Kidney capillary endothelial cell (primary cell): ENCODE measurements around the gene CCDC124.

Source experiments
- DNase-seq: peaks from one replicate; pipeline ENCODE4 v3.0.0-alpha.2; 2018; ENCODE audit warnings: low spot score

The CCDC124 gene

GRCh38 chr19:17933414-17934129, 757 bp downstream of the CCDC124 start:
- no peak for DNase-seq

GRCh38 chr19:17936379-17936778, 3.6 kb downstream of the CCDC124 start:
- DNase-seq = no peak

GRCh38 chr19:17937371-17937900, 4.6 kb downstream of the CCDC124 start:
- DNase-seq = no peak

- DNase-seq = peak; percentile 91
Observed at GRCh38 chr19:17938092-17938845, 5.5 kb downstream of the CCDC124 start.

GRCh38 chr19:17942181-17942580, 9.4 kb downstream of the CCDC124 start:
- no peak for DNase-seq

- no peak for DNase-seq
Observed at GRCh38 chr19:17942582-17943273, 9.9 kb downstream of the CCDC124 start.

- no peak for DNase-seq
Observed at GRCh38 chr19:17943274-17944221, 10.7 kb downstream of the CCDC124 start.

- DNase-seq = no peak
Observed at GRCh38 chr19:17944301-17944700, 11.5 kb downstream of the CCDC124 start.

GRCh38 chr19:17946965-17947784, 14.4 kb downstream of the CCDC124 start:
- DNase-seq = no peak

- DNase-seq = peak; percentile 96
Observed at GRCh38 chr19:17947815-17948513, 15.1 kb downstream of the CCDC124 start.

- no peak for DNase-seq
Observed at GRCh38 chr19:17948514-17948900, 15.7 kb downstream of the CCDC124 start.

- no peak for DNase-seq
Observed at GRCh38 chr19:17948931-17949930, 16.4 kb downstream of the CCDC124 start.

- DNase-seq = no peak
Observed at GRCh38 chr19:17949956-17950309, 17.1 kb downstream of the CCDC124 start.

GRCh38 chr19:17950310-17951156, 17.7 kb downstream of the CCDC124 start:
- no peak for DNase-seq

GRCh38 chr19:17951157-17951989, 18.6 kb downstream of the CCDC124 start:
- no peak for DNase-seq

- no peak for DNase-seq
Observed at GRCh38 chr19:17951990-17952976, 19.5 kb downstream of the CCDC124 start.
